BE2C (cell line): ENCODE data around the gene ZNF629.

Experiments used
- DNase-seq: peaks from one replicate; pipeline ENCODE4 v3.0.0-alpha.2; 2020
- H3K27me3 ChIP-seq: fragments of 250-450 bp; sonication (Bioruptor Pico); 2 replicates; pipeline ENCODE4 v1.5.1; 2020; ENCODE audit warnings: mild to moderate bottlenecking
- H3K36me3 ChIP-seq: fragments of 250-450 bp; sonication (Bioruptor Pico); 2 replicates; pipeline ENCODE4 v1.5.1; 2020; ENCODE audit warnings: mild to moderate bottlenecking
- H3K4me1 ChIP-seq: fragments of 250-450 bp; sonication (Bioruptor Pico); 2 replicates; pipeline ENCODE4 v1.5.1; 2020
- H3K4me3 ChIP-seq: 2 replicates; pipeline ENCODE4 v1.5.1; 2011; ENCODE audit warnings: low read depth, low read length
- H3K9me3 ChIP-seq: fragments of 250-450 bp; sonication (Bioruptor Pico); 2 replicates; pipeline ENCODE4 v1.5.1; 2020
- CTCF ChIP-seq: IDR thresholded peaks from 2 replicates; pipeline ENCODE4 v1.5.1; 2012; ENCODE audit warnings: mild to moderate bottlenecking, low read depth, low read length

Gene ZNF629

DNA sequence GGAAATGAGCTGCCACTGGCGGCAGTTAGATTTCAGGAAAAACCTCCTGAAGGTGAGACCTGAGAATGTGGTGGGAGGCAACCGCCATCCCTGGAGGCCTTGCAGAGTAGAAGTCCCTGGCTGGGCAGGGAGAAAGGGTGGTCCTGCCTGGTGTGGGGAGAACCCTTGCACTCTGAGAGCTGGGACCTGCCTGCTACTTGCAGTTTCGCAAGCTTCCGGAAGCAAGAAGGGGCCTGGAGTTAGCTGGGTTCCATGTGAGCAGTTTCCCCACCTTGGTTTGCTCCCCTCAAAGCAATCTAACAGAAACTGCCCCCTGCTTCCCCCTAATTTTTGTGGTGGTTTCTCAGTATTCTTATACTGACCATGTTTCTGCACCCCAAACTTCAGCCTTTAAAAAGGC, 6.5 kb downstream of the ZNF629 start:
- no peak for TF ChIP-seq CTCF
- Histone ChIP-seq H3K4me3 (no peak overlapping the region), H3K27me3 (no peaks in the 10 kb centered on the region), H3K36me3 (peaks cover 24% of the 10 kb centered on the region), H3K4me1 (peaks cover 3% of the 10 kb centered on the region; the same call in 1 of the 2 replicates), H3K9me3 (no peaks in the 10 kb centered on the region)
- no peak for DNase-seq

GRCh38 chr16:30780021-30780420, 7.0 kb downstream of the ZNF629 start:
- H3K36me3 ChIP-seq, result peaks cover 24% of the 10 kb centered on the region
- H3K9me3 ChIP-seq, result no peaks in the 10 kb centered on the region
- TF ChIP-seq CTCF, result no peak
- H3K4me1 ChIP-seq, result peaks cover 3% of the 10 kb centered on the region; the same call in 1 of the 2 replicates
- DNase-seq, result no peak
- H3K27me3 ChIP-seq, result no peaks in the 10 kb centered on the region
- H3K4me3 ChIP-seq, result no peak overlapping the region

- no peak for TF ChIP-seq CTCF
- no peaks in the 10 kb centered on the region for H3K9me3 ChIP-seq
- H3K36me3 ChIP-seq, result peaks cover 24% of the 10 kb centered on the region
These were observed 7.4 kb downstream of the ZNF629 start for GRCh38 chr16:30779596-30779995.

DNA sequence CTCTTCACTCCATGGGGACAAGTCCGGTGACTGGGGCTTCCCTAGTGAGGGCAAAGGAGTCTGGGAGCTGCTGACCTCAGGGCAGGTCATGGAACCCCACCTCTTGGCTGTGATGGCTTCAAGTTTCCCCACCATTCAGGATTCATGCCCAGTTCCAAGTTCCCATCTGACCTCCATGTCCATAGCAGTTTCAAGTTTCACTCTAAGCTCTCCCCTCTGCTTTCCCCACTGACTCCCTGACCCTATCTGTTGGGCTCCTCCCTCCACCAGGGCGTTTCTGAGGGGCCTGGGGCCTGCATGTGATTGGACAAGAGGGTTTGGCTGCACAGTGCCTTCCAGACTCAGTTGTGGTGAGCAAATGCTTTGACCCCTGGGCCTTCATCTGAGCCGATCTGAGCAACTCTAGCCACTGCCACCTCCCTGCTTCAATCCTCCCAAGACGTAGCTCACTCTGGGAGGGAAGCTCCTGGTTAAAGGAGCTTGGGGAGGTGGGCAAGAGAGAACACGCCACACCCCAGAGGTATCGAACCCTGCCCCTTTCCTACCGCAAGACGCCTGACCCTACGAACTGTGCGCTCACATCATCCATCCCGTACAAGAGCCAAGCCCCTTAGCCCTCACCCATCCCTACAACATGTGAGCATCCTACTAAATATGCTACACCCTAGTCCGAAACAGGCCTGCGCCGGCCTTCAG, 8.3 kb downstream of the ZNF629 start:
- Histone ChIP-seq H3K4me1 (peaks cover 3% of the 10 kb centered on the region; the same call in 1 of the 2 replicates), H3K36me3 (peaks cover 23% of the 10 kb centered on the region), H3K4me3 (no peak overlapping the region), H3K27me3 (no peaks in the 10 kb centered on the region), H3K9me3 (no peaks in the 10 kb centered on the region)
- DNase-seq, result no peak
- TF ChIP-seq CTCF, result no peak

More at GRCh38 chr16:30779596-30779995, 7.4 kb downstream of the ZNF629 start:
- H3K4me1 ChIP-seq, result peaks cover 3% of the 10 kb centered on the region; the same call in 1 of the 2 replicates
- H3K27me3 ChIP-seq, result no peaks in the 10 kb centered on the region
- no peak overlapping the region for H3K4me3 ChIP-seq
- no peak for DNase-seq

DNA sequence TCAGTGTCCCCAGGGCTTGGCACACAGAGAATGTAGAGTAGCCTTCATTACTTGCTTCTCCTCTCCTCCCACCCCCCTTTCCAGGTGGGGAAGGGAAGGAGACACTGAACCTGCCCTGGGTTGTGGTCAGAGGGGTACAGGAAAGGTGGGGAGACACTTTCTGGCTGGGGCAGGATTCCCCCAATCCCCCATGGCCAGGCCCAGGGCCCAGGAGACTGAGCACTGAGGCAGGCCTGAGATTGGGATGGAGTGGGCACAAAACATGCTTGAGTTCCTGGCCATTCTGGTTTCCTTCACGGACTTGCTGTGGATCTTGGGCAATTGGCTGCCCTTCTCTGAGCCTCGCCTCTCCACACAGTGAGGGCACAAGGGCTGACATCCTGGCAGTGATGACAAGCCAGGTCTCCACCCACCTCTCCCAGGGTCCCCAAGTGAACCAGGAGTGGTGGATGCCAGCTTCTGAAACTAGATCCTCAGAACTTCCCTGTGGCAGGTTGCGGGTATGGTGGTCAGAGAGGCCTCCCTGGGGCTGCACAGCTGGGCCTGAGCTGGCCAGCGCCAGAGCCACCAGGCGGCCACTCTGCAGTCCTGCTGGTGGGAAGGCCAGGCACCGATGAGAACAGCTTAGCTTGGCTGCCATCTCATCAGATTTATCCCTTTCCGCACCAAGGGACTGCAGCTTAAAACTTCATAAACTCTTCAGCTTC, 9.3 kb downstream of the ZNF629 start:
- Histone ChIP-seq H3K4me3 (no peak overlapping the region), H3K4me1 (peaks cover 3% of the 10 kb centered on the region; the same call in 1 of the 2 replicates), H3K36me3 (peaks cover 17% of the 10 kb centered on the region), H3K9me3 (no peaks in the 10 kb centered on the region), H3K27me3 (no peaks in the 10 kb centered on the region)
- no peak for TF ChIP-seq CTCF
- DNase-seq, result no peak
